ENCODE results near the gene CLPTM1L.

GRCh38 chr5:1319436-1320256 lies 25.3 kb downstream of the CLPTM1L start:
- TF ChIP-seq, protein P1, sequence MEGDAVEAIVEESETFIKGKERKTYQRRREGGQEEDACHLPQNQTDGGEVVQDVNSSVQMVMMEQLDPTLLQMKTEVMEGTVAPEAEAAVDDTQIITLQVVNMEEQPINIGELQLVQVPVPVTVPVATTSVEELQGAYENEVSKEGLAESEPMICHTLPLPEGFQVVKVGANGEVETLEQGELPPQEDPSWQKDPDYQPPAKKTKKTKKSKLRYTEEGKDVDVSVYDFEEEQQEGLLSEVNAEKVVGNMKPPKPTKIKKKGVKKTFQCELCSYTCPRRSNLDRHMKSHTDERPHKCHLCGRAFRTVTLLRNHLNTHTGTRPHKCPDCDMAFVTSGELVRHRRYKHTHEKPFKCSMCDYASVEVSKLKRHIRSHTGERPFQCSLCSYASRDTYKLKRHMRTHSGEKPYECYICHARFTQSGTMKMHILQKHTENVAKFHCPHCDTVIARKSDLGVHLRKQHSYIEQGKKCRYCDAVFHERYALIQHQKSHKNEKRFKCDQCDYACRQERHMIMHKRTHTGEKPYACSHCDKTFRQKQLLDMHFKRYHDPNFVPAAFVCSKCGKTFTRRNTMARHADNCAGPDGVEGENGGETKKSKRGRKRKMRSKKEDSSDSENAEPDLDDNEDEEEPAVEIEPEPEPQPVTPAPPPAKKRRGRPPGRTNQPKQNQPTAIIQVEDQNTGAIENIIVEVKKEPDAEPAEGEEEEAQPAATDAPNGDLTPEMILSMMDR (IDR thresholded peaks at IDR 0.05), result no peak
- no peak for TF ChIP-seq POLR2AphosphoS5 (IDR thresholded peaks at IDR 0.05)
- TF ChIP-seq POLR2A (IDR thresholded peaks at IDR 0.05), result no peak
- no peak for TF ChIP-seq EP300 (IDR thresholded peaks at IDR 0.05; ENCODE audit: low read depth)

Measured in transverse colon (tissue), 4 donors.